HG02678 (cell line): ENCODE results near the gene AKAP5.
"Not testable (repeated sequence)": the region's sequence is repeated elsewhere in the genome, so short reads cannot be mapped to it uniquely, and the experiment has no call there.

Experiments used
- ATAC-seq: cut with Tn5 transposase; IDR thresholded peaks from one replicate; pipeline ENCODE4 v1.9.1; 2021; ENCODE audit warnings: mild to moderate bottlenecking, moderate library complexity; ENCODE audit not compliant: unreplicated experiment

The AKAP5 gene

DNA sequence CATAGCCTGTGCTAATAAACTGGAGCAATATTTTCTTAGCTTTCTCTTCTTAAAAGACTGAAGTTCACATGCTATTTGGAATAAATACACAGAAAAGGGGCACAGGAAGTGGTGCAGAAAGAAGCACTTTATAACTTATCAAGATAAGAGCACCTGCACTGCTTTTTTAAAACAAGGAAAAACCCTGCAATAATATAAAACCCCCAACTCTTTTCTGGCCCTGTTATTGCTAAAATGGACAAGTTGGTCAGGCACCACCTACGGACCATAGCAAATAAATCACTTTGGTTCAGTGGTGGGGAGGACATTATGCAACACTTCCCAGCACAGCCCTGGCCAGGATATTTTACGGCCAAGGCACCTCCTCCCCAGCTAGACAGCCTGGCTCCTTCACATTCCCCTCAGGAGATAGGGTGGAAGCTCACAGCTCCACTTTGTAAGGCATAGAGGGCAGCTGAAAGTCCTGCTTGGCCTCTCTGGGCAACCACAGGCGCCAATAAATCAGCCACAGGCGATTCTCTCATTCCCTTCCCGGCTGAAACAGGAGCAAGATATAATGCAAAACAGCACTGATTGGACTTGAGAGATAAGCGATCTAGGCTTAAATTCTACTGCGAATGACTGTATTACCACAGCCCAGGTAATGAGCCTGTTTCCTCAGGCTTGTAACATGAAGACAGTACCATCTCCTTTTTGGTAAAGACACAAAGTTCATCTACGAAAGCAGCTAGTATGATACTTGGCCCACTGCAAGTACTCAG is 36.3 kb downstream of the AKAP5 start:
- ATAC-seq = no peak

DNA sequence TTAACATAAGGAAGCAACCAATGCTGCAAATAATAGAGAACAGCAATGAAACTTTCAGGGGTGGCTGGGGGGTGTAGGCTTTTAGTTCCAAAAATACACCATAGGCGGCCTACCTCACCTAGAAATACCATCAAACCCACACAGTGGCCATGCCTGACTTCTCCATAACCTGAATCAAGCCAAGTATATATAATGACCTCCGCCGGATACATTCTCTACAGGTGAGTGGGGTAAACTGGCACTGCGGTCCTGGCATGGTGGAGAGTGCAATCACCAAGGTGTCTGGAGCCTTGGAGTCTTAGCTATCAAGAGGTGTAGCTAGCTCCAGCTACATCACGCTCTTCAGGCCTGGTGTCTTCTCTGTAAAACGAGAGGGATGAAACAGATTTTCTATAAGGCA is 37.2 kb downstream of the AKAP5 start:
- ATAC-seq = no peak

DNA sequence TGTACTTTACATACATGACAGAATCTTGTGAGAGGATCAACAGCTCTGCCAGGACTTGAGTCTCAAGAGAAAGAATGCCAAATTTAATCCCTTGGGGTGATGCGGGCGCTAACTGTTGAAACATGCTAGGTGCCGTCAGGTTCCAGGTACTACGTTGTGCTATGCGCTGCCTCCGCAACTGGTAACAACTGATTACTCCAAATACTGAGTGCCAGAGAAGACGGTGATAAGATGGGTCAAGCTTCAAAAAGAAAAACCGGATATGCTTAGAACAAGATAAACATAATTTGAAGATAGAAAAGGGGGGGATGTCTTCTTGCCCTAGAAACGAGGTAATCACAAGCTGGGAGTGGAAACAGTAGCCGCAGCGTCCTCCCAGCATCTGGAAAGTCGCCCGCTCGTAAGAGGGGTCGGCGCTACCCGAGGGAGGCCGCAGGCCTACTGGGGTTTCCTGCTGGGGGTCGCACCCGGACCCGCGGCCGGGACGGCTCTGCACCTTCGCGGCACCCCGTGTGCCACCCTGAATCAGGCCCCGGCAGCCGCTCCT is 37.7 kb downstream of the AKAP5 start:
- peak; percentile 2 for ATAC-seq

DNA sequence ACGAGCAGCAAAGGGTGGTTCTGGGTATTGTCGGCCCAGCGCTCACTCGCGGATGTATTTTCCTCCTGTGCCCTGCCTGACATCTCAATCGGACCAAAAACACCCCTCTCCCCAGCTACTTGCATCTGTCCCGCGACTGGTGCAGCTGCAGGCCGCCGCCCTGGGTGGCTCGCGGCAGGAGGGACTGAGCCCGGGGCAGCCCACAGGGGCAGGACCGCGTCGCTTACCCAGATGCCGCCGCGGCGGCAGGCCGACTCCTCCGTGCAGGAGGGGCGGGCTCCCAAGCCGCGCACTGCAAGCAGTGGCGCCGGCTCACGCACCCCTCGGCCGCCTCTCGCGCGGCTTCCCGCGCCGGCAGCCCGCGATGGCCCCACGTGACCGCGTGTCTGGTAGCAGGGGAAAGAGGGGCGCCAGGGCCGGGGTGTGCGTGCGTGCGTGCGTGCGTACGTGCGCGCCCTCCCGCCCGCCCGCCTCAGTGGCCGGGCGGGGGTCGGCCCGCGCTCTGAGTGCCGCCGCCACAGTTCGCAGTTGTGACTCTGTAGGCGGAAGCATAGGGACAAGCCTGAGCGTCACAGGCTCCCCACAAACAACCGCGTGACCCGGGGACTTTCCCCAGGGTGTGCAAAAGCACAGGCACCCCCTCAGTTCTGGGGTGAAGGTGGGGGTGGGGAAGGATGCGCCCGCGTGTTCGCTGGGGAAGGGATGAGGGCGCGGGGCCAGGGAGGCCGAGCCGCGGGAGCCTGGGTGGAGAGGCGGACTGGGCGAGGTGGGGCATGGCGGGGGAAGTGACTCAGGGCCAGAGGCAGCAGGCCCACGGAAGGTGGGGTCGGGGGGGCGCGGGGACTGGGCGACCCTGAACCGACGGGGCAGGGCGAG is 38.4 kb downstream of the AKAP5 start, which contains the start of gene ZBTB25:
Gene ZBTB25, minus strand, starts transcription at position 405 of the 876 bp plus-strand sequence. CDS start 13,305 bp downstream, outside the sequence.
- ATAC-seq = peak; percentile 61

DNA sequence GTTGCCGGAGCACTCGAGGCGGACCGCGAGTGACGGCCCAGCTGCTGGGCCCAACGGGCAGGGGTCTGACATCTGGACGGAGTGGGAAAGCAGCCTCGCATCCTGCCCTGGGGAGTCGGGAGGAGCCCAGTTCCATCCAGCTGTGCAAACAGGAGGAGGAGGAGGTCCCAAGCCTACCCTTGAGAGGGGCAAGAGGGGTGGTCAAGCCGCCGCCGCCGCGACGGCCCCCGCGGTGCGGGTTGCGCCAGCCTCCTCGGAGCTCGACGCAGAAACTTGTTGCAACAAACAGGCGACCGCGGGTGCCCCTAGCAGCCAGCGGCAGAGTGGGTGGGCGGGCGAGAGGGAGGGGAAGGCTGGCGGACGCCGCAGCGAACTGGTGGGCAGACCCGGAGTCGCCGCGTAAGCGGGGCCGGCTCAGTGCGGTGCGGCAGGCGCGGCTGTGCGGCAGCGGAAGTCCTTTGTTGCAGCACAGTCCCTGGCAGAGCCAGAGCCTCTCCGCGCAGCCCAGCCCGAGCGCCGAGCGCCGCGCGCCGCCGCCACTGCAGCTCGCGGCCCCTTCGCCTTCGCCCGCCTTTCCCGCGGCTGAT is 39.1 kb downstream of the AKAP5 start, which contains the start of gene ZBTB1:
Gene ZBTB1, plus strand, starts transcription at position 461 of the 587 bp plus-strand sequence. CDS start 16,735 bp downstream, outside the sequence.
- ATAC-seq = peak; percentile 25

DNA sequence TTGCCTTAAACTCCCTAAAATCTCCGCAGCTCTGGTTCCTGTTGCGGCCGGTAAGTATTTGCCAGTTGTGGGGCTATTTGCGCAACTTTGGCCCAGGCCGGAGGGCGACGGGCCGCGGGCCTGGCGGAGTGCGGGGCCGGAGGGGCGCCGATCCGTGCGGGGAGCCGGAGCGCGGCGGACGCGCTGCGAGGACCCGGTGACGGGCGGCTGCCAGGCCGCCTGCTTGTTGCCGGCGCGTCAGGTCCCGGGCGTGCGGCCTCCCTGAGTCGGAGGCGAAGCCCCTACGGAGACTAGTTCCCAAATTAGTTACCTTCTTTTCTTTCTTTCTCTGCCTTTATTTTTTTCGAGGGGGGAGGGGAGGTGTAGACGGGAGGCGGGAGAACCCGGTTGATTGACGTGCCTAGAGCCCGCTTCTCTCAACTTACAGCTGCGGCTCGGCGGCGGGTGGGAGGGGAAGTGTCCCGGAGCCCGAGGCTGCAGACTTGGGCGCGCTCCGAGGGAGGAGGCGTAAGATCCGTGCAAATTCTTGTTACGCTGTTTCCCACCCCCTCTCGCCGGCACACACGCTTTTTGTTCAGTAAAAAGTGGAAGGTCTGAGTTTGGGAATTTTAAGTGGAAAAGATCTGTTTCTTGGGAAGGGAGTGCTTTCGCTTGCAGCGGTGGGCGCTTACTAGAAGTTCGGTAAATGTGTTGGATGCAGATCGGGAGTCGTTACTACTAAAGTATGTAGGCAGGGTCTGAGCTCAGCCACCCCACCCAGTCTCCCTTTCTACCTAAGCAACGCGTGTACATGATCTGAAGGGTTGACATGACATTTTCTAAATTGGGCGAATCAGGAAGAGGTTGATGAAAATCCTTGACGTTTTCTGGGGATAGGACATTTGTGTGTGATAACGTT is 39.8 kb downstream of the AKAP5 start:
- ATAC-seq = peak; percentile 24

DNA sequence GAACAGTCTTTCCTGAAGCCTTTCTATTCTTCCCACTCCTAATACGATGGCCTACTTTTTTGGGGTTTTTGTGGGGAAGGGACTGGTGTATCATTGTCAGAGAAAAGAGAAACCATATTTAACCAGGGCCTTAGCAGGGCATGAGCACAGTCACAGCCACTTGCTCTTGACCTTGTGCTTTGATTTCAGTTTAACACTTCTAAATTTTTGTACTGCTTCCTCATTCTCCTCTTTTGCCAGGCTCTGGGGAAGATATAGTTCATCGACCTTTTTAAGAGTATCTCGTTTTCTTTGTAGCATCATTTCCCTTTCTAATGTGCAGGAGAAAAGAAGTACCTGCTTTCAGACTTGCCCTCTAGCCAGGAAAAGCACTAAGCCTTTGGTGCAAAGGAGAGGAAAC is 41.4 kb downstream of the AKAP5 start:
- no peak for ATAC-seq

DNA sequence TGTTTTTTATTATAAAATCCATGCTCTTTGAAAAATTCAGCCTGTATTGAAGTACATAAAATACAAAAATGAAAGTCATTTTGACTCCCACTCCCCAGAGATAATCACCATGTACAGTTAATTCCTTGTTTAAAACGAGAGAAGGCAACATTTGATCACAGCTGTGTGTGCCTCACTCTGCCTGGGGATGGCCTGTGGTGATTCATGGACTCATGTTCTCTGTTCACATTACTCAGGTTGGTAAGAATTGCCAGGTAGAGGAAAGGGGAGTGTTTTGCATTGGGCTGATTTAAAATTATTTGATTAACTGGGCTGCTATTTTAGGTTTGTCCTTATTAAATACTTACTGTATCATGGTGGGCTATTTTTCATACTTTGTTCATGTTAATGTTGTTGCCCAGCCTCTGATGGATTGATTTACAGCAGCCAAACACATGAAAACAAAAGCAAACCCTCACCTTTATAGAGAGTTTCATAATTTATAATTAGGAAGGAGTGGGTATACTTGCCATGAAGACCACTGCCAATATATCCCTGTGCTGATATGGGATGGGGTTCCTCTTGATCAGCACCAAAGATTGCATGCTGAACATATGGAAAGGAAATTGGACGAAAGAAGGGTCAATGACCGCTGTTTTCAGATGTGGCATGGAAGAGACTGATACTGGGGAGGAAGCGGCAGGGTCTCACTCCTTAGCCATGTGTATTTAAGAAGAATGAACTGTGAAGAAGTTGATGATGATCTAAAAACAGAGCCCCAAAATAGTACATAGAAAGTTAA is 42.3 kb downstream of the AKAP5 start:
- no peak for ATAC-seq

DNA sequence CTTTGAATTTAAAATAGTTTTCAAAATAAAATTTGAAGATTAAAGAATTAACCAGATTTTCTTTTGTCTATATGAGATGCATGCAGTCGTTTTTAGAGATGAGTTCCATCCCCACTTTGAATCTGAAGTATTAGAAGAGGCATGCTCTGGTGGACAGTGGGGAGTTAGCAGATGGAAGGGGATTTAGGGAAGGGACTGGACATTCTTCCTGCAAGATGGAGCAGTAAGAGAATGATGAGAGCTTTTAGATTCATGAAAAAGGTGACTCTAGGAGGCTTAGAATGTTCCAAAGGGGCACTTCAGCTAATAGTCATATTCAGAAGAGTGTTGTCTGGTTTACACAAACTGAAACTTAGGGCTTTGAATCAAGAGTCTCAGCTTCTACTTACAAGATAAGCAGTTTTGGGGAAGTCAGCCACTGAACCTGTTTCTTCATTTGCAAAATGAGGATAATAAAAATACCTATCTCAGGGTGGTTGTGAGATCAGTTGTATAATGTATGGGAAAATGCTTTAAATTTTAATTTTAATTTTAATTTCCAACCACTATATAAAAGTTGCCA is 43.0 kb downstream of the AKAP5 start:
- ATAC-seq = no peak

DNA sequence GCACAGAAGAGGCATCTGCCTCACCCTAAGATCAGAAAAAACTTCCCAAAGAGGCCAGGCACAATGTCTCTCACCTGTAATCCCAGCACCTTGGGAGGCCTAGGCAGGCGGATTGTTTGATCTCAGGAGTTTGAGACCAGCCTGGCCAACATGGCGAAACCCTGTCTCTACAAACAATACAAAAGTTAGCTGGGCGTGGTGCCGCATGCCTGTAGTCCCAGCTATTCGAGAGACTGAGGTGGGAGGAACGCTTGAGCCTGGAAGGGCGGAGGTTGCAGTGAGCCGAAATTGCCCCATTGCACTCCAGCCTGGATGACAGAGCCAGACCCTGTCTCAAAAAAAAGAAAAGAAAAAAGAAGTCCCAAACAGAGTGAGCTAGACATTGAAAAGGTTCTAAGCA is 43.7 kb downstream of the AKAP5 start:
- no peak for ATAC-seq

DNA sequence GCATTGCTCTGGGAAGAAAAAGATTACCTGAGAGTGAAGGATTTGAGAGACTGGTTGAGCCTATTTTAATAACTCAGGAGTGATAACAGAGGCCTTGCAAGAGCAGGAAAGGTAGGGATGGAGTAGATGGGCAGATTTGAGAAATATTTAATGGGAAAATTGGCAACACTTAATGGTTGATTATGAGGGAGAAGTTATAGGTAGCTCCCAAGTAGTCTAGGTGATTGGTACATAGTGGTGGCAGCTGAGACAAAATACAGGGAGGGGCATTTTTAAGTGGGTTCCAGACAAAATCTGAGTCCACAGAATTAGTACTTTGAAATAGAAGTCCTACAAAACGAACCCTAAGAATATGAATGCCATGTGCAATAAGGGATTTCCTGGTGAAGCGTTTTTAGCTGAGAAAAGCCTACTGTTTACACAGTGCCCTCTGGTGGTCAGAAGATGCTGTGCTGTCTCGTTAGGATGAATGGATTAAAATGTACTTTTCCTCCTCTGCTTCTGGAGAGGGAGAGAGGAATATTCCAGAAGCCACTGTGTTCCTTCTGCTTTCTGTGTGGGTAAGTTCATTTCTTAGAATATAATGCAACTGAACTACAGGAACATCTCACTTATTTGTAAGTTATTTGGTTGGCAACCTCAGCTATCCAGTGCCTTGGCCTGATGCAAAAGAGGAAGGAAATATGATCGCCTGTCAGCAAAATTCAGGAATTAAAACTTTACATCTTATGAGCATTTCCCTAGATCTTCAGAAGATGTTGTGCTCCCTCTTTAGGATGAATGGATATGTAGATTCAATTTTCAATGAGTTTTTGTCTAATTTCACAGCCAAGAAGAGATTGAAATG is 45.7 kb downstream of the AKAP5 start:
- no peak for ATAC-seq

DNA sequence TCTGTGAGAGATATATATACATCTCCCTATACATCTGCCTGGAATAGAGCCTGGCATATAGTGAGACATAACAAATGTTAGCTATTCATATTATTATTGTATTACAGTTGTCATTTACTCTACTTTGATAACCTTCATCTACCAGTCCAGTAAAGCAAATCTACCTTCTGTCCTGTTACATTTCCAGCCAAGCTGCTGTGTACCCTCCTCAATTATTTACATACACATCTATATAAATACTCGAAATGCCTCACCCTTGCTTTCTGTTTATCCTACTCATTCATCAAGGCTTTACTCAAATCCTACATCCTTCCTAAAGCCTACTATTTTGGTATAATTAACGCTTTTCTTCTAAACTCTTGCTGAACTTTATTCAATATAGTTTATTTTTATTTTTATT is 48.0 kb downstream of the AKAP5 start:
- ATAC-seq = no peak

DNA sequence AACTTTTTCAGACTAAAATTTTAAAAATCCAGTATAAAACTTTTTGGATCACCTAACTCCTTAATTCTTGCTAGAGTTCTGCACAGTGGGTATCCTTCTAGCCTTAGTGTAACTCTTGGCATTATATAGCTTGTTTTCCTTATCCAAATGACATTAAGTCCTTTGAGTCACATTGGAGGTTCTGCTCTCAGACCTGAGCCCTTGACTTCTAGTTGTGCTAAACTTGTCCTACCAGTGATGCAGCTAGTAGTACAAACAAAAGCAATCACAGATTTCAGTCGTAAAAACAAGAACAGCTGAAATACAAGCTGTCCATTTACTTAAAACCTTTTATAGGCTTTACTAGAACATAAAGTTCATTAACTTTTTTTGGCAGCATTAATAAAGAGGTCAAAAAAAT is 49.8 kb downstream of the AKAP5 start:
- no peak for ATAC-seq

DNA sequence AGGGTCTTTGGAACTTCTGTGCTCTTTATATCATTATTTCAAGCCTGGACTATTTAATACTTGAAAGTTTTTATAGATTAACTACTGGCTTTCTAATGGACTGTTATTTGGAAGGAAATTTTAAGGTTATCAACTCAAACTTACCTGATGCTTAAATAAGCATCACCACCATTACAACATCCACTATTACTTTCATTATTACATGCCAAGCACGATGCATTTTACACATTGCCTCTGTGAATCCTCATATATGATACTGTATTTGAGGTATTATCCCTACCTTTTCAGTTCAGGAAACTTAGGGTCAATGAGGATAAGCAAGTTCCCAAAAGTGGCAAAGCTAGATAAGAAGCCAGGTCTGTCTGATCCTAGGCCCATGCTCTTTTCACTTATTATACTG is 51.7 kb downstream of the AKAP5 start:
- no peak for ATAC-seq

DNA sequence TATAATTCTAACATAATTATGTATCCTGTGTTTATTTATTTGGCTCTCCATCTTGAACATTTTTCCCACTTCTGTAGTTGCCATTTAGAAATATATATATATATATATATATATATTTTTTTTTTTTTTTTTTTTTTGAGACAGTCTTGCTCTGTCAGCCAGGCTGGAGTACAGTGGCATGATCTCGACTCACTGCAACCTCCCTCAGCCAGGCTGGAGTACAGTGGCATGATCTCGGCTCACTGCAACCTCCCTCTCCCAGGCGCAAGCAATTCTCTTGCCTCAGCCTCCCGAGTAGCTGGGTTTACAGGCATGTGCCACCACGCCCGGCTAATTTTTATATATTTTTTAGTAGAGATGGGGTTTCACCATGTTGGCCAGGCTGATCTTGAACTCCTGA is 52.4 kb downstream of the AKAP5 start:
- ATAC-seq = not testable (repeated sequence)

DNA sequence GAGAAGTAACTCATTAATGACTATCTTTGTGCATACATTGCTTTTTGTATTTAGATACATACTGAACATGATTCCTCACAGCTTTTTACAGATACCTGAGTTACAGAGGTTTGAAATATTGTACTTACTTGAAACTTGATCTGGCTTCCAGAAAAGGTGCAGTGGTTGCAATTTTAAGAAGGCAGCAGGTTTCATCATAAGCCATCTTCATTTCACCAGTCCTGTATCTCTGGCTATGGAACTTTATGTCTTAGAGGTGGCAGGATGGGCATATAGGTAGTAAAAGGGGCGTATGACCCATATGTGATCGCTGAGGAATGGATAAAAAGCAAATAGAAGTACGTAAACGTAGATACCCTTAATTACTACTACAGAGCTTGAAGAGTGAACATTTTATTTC is 52.9 kb downstream of the AKAP5 start:
- ATAC-seq = no peak

DNA sequence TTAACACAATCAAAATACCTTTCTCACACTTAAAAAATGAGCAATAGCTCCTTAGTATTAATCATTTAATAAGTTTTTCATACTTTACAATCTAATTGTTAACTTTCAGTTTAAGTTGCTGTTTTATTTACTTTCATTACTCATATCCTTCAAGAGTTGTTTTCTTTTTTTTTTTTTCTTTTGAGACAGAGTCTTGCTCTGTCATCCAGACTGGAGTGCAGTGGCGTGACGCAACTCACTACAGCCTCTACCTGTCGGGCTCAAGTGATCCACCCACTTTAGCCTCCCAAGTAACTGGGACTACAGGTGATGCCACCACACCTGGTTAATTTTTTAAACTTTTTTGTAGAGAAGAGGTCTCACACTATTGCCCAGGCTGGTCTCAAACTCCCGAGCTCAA is 55.4 kb downstream of the AKAP5 start:
- ATAC-seq = no peak
